Stimulated activated CD4-positive, alpha-beta T cell treated with anti-CD3 and anti-CD28 coated beads, Interleukin-12 subunit alpha, Interleukin-12 subunit beta, amount 100 ng/mL, for 24 hours (primary cell): ENCODE measurements around the gene BAHCC1.
"Not testable (repeated sequence)": the region's sequence is repeated elsewhere in the genome, so short reads cannot be mapped to it uniquely, and the experiment has no call there.

Experiments used
- DNase-seq, 2 experiments: peaks; one replicate each; pipeline ENCODE4 v3.0.0-alpha.2; 2020; ENCODE audit warnings: low read depth in 2 of 2

BAHCC1 gene

GRCh38 chr17:81413497-81414135 is 18.4 kb downstream of the BAHCC1 start:
- no peak for DNase-seq

GRCh38 chr17:81414756-81415516 is 19.7 kb downstream of the BAHCC1 start:
- no peak for DNase-seq

GRCh38 chr17:81415681-81416080 is 20.4 kb downstream of the BAHCC1 start:
- no peak for DNase-seq

- DNase-seq: no peak
Measured at GRCh38 chr17:81416612-81417011, 21.4 kb downstream of the BAHCC1 start.

- no peak for DNase-seq
Measured at GRCh38 chr17:81417049-81417878, 22.0 kb downstream of the BAHCC1 start.

- no peak for DNase-seq
Measured at GRCh38 chr17:81417879-81418709, 22.8 kb downstream of the BAHCC1 start.

- no peak for DNase-seq
Measured at GRCh38 chr17:81418710-81419318, 23.6 kb downstream of the BAHCC1 start.

GRCh38 chr17:81419319-81419885 is 24.1 kb downstream of the BAHCC1 start:
- no peak for DNase-seq

- DNase-seq: no peak
Measured at GRCh38 chr17:81419886-81420768, 24.9 kb downstream of the BAHCC1 start.

GRCh38 chr17:81420769-81421462 is 25.7 kb downstream of the BAHCC1 start:
- no peak for DNase-seq

- no peak for DNase-seq
Measured at GRCh38 chr17:81422776-81423697, 27.8 kb downstream of the BAHCC1 start.

- no peak for DNase-seq
Measured at GRCh38 chr17:81423698-81424071, 28.4 kb downstream of the BAHCC1 start.

GRCh38 chr17:81424151-81425017 is 29.1 kb downstream of the BAHCC1 start:
- DNase-seq: peak in 1 of 2 experiments; percentile 26

GRCh38 chr17:81425041-81425440 is 29.8 kb downstream of the BAHCC1 start:
- DNase-seq: not testable (repeated sequence)

- peak in 1 of 2 experiments; percentile 17 for DNase-seq
Measured at GRCh38 chr17:81425716-81426392, 30.6 kb downstream of the BAHCC1 start.

- DNase-seq: no peak
Measured at GRCh38 chr17:81426393-81427172, 31.3 kb downstream of the BAHCC1 start.
